CD4-positive, alpha-beta T cell treated with Interleukin-15 for 4 hours (primary cell): ENCODE measurements around the gene ATXN10.

Source experiments
- DNase-seq: peaks from one replicate; pipeline ENCODE4 v3.0.0-alpha.2; 2020; ENCODE audit warnings: low spot score

The ATXN10 gene

DNA sequence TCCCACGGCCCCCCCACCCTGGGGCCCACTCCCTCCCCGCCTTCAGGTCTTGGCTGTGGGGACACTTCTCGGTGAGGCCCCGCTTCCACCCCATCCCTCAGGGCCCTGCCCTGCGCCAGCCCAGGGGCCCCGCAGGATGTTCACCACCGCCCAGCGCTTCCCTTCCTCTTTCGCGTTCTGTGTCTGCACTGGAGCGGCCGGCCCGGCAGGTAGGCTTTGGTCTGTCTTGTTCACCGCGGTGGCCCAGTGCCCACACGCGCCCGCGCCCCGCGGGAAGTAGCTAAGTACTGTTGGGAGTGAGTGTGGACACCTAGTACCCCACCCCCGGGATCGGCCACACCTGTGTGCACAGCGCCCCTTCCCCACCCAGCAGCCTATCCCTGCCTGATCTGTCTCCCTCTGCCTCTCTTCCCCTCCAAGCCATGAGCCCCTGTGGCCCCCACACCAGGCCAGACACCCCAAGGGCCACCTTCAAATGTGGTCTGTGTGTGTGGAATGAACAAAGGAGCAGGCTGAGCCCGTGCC, 219.9 kb downstream of the ATXN10 start:
- DNase-seq: no peak

DNA sequence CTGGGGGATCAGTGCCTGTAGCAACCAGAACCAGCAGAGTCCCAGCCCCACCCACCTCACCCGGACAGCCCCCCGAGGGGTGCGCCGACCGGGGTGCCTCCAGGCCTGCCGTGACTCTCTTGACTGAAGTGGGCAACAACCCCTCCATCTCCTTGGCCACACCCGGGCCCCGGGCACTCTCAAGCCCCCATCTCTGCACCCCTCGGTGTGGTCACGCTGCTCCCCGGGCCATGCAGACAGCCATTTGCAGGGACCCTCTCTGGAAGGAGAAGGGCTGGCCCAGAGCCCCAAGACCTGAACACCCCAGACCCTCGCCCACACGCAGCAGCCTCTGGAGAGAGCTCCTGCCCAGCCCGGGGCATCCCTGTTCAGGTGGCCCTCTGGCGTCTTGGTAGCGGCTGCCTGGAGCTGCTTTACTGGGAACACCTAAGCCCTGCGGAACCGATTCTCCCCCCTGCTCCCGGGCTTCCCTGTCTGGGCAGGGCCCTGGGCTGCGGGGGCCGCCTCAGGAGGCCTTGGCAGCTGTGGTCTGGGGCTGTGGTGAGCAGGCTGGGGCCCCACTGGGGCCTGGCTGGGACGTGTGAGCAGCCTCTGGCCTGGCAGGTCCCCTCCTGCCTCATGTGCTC, 220.5 kb downstream of the ATXN10 start:
- DNase-seq: no peak

DNA sequence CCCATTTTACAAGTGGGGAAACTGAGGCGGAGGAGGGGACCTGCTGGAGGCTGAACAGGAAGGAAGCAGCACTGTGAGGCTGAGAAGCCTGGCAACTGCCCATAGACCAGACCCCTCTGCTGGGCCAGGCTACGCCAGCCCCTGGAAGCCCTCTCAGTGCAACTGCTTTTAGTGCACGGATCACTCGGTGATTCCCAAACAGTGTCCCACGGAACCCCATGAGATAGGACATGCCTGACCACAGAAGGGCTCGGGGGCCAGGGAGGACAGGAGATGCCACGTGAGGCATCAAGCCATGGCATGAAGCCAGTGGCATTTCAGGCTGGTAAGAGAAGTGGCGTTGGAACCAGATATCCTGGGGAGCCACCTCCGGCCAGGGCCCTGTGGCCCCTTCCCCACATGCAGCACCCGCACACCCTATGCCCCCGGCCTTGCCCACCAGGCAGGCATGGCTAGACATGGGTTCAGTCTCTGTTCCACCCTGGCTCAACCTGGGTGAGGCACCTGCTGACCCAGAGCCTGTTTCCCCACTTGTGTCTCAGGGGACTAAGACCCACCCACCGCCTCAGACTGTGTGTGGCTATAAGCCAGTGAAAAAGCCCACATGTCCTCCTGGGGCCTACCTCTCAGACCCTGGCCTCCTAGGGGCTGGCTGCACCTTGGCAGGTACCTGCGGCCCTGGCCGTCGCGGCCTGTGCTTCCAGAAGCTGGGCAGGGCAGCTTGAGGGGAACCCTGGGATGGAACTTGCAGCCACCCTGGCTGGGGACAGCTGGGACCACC, 221.2 kb downstream of the ATXN10 start:
- DNase-seq: no peak

DNA sequence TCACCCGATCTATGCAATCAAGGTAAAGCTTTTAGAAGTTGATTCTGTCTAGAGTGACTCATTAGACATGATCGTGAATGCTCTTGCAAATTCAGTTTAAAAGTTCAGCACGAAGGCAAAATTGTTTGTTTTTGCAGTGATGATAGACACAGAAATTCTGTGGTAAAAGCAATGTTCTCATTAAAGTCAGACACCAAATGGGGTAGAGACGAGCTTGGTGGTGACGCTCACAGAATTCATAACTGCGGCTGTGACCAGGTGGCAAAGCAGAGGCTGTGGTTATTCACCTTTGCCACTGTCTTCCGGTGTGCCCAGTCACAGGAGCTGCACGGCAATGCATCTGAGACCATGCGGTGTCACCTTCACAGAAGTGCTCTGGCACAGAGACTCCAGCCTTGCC, 221.9 kb downstream of the ATXN10 start:
- no peak for DNase-seq
